GM21515 (cell line): Measurements from ENCODE around the gene ATG12.
"Not testable (repeated sequence)": the region's sequence is repeated elsewhere in the genome, so short reads cannot be mapped to it uniquely, and the experiment has no call there.

Source experiments
- ATAC-seq: cut with Tn5 transposase; IDR thresholded peaks from one replicate; pipeline ENCODE4 v1.9.1; 2021; ENCODE audit not compliant: unreplicated experiment

Gene ATG12

DNA sequence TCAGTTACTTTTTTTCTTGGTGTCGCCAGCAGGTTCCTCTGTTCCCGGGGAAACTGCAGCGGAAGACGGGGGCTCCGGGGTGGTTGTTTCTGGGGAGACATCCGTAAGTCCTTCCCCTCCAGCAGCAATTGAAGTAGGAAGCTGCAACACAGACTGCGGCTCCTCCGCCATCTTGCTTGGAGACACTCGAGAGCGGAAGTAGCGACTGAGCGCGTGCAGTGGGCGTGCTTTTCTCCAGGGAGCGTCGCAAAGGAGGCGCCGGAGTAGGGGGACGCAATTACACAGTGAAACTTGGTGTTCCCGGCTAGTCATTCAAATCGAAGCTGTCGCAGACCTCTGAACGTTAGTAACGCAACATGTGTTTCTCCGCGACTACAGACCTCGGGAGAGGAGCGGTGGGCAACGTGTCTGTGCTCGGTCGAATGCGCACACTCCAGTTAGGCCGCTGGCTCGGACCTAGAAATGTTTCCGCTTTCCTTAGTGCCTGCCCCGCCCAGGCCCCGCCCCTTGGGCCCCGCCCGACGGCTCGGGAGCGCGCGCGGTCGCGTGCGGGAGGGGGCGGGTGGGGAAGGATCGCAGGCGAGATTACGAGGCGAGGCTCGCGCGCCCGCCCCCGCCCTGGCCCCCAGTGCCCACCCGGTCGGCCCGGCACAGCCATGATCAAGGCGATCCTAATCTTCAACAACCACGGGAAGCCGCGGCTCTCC lies at the start of gene ATG12, which contains the start of gene AP3S1:
Gene ATG12 (minus strand): TSS at position 184 of the 707 bp plus-strand sequence. CDS start 13 bp downstream, at position 171.
Gene AP3S1 (plus strand): TSS at position 554 of the 707 bp plus-strand sequence. CDS start 103 bp downstream, at position 657.
- peak; percentile 85 for ATAC-seq

DNA sequence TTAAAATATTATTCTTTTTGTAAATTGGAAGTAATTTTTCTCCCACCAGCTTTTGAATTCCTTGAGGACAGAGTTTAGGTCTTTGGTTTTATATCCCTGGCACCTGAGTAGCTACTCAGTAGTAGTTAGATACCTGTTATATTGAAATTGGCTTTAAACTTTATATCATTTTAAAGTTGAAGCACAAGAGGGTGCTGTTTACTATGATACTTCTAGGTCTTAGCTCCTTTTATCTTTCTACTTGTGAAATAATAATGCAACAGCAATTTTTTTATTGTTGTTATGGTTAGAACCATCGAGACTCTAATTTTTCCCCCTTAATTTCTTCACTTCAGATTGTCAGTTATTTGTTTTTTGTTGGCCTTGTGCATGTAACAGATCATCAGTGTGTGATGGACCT lies 46.7 kb upstream of the ATG12 start:
- no peak for ATAC-seq

DNA sequence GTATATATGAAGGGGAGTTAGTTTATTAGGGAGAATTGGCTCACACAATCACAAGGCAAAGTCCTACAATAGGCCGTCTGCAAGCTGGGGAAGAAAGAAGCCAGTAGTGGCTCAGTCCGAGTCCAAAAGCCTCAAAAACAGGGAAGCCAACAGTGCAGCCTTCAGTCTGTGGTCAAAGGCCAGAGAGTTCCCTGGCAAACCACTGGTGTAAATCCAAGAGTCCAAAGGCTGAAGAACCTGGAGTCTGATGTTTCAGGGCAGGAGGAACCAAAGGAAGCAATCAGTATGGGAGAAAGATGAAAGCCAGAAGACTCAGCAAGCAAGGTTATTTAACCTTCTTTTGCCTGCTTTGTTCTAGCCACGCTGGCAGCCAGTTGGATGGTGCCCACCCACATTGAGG lies 43.8 kb upstream of the ATG12 start:
- not testable (repeated sequence) for ATAC-seq

DNA sequence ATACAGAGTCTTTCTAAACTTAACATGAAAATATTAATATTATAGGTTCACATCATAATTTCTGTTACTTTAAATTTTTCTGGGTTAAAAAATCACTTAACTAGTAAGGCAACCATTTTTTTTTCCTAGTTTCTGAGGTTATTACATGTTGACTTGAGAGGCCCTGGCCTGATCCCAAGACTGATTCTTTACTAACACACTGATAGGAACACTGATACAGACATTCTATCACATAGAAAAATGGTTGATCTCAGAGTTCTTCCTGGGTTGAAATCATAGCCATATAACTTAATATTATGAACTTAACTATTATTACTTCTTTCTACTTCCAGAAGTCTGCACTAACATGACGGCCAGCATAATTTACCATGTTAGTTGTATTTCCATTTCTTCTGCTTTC lies 43.3 kb upstream of the ATG12 start:
- no peak for ATAC-seq

- not testable (repeated sequence) for ATAC-seq
These were observed 41.1 kb upstream of the ATG12 start for GRCh38 chr5:115882434-115882833.

GRCh38 chr5:115877342-115877741 lies 36.0 kb upstream of the ATG12 start:
- not testable (repeated sequence) for ATAC-seq

GRCh38 chr5:115875447-115875846 lies 34.1 kb upstream of the ATG12 start:
- no peak for ATAC-seq

DNA sequence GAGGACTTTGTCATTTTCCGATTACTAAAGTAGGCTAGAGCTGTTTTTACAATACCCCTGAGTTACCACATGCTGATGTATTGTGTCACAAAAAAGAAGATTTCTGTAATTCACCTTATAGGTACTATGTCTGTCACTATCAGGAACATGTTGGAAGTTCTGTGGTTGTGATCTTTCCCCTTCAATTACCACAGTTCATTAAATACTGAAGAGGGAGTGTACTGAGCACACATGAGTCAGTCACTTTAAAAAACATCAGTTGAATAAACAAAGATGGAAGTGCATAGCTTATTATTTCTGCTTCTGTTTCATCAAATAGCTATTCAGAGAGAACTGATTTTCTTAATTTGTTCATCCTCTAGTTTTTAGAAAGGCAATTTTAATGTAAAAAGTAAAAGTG lies 32.0 kb upstream of the ATG12 start:
- ATAC-seq, result no peak

DNA sequence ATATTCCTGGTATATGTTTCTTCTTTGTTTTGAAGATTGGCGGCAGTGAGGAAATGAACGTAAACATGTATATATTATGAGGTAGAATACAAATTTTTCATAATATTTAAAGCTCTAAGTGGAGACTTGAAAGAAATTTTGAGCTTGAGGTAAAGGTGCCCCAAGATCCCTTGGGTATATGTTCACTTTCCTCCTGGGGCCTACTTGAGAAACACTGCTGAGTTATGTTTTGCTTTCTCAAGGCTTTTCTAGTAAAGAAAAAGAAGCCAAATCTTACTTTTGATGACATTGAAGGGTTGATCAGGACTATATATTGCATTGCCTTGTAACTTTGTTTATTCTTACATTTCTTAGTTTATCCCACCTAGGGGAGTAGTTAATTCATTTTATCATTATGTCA lies 31.1 kb upstream of the ATG12 start:
- ATAC-seq, result no peak

DNA sequence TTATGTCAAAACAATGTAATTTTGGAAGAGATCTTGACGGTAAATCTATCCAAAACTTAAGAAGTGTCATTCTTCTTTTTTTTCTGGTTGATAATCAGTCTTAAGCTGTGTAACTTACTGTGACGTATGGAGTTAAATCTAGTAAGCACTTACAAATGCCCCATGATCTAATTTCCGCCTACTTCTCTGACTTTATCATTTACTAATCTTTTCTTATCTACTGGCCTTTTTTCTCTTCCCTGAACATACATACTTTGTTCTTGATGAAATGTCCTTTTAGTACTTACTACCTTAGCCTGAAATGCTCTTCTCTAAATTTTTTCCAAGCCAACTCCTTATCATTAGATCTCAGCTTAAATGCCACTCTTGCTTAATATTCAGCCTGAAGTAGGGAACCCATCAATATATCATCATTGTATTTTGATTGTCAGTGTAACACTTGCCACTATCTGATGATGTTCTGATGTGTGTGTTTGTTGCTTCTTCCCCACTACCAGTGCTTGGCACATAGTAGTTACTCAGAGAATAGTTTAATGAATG lies 28.0 kb upstream of the ATG12 start:
- no peak for ATAC-seq

DNA sequence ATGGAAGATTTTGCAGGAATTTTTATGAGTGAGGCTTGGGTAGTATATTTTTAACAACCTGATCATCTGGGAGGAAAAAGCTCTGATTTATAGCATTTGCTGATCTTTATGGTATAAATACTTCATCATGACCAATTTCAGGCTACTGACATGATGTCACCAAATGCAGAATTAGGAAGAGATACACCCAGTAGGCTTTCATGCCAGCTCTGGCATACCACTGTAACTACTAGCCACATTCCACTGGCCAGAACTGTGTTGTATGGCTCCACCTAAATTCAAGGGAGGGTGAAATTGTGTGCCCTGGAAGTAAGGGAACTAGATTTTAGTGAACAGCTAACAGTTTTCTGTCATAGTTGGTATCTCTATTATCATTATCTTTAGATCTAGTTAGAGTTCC lies 18.0 kb upstream of the ATG12 start:
- ATAC-seq, result no peak

- no peak for ATAC-seq
These were observed 17.0 kb upstream of the ATG12 start for GRCh38 chr5:115858396-115858795.

- ATAC-seq, result no peak
These were observed 16.4 kb upstream of the ATG12 start for GRCh38 chr5:115857626-115858349.

- ATAC-seq, result no peak
These were observed 15.7 kb upstream of the ATG12 start for GRCh38 chr5:115857057-115857479.

DNA sequence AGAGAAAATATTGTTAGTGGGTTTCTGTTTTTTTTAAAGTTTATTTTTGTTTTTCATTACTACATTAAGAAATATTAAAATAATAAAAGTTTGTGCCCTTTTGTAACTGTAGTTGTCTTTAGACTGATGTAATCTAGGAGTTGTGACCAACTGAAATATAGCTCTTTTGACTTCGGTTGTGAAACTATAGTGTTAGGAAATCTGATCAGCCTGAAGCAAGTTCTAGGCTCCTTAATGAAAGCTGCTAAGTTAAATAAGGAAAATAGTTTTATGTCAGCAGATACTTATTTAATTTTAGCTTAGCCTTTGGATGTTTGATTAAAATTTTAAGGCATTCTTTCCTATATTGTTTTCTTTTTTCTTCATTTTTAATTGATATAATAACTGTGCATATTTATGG lies 14.6 kb upstream of the ATG12 start:
- no peak for ATAC-seq

- no peak for ATAC-seq
These were observed 12.8 kb upstream of the ATG12 start for GRCh38 chr5:115854139-115854538.

- ATAC-seq, result no peak
These were observed 9.5 kb upstream of the ATG12 start for GRCh38 chr5:115850744-115851416.

DNA sequence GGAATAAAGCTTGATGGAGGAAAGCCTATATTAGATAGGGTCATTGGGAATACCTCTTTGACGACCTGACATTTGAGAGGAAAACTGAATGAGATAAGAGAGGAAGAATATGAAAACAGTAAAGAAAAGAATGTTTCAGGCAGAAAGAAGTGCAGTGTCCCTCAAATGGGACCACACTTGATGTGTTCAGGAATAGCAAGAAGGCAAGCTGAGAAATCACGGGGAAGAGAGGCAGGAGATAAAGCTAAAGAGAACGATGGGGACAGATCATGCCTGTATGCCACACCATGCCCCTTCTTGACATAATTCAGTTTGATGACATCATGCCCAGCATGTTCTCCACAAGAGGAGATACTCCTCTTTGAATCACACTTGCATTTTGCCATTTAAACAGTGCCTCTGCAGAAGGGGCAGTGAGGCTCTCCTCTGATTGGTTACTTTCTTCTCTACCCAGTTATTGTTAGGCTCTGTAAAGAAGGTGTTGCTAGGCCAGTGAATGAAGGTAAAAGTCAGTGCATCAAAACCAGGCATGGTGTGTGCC lies 8.0 kb upstream of the ATG12 start:
- no peak for ATAC-seq

DNA sequence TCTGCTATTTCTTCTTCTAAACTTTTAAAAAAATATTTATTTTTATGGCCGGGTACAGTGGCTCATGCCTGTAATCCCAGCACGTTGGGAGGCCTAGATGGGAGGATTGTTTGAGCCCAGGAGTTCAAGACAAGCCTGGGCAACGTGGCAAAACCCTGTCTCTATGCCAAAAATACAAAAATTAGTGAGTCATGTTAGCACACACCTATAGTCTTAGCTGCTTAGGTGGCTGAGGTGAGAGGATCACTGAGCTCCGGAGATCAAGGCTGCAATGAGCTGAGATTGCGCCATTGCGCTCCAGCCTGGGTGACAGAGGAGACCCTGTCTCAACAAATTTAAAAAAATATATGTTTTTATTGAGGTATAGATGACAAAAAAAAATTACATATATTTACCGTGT lies 5.9 kb upstream of the ATG12 start:
- no peak for ATAC-seq

GRCh38 chr5:115844321-115844817 lies 3.0 kb upstream of the ATG12 start:
- no peak for ATAC-seq
